HepG2 (cell line): ENCODE data around the gene PGPEP1. TPM values are rescaled to one million over a fixed set of nuclear protein-coding genes. Genes with fewer than 3 reads are reported as not detected.

Source experiments
- ARHGAP35 ChIP-seq: sonication (generic); formaldehyde crosslinking; IDR thresholded peaks from 2 replicates; pipeline ENCODE4 v1.9.0; 2022; ENCODE audit warnings: mild to moderate bottlenecking, inconsistent platforms, moderate library complexity, missing genetic modification reagents, borderline replicate concordance
- E2F5 ChIP-seq: sonication (generic); formaldehyde crosslinking; conservative IDR thresholded peaks from 2 replicates; pipeline ENCODE4 v1.4.0; 2020; ENCODE audit warnings: missing genetic modification reagents
- FIP1L1 ChIP-seq: fragments of 200-400 bp; formaldehyde crosslinking; IDR thresholded peaks from 2 replicates; pipeline ENCODE4 v1.6.1; 2018; ENCODE audit warnings: low read depth, mild to moderate bottlenecking, low read length, moderate library complexity, borderline replicate concordance; ENCODE audit not compliant: insufficient read depth
- MAFK ChIP-seq, 2 experiments: IDR thresholded peaks in 1 of 2; conservative IDR thresholded peaks in 1 of 2; 2 replicates each; pipeline ENCODE4 v1.6.1; 2011; ENCODE audit warnings: improper control_type of control experiment in 2 of 2, low read length in 2 of 2
- MEIS1 ChIP-seq: sonication (generic); formaldehyde crosslinking; IDR thresholded peaks from 2 replicates; pipeline ENCODE4 v1.9.0; 2021; ENCODE audit warnings: mild to moderate bottlenecking, missing genetic modification reagents, moderate library complexity, borderline replicate concordance
- NBN ChIP-seq: fragments of 450-650 bp; conservative IDR thresholded peaks from 2 replicates; pipeline ENCODE4 v1.6.1; 2017
- NFKBIZ ChIP-seq: IDR thresholded peaks from 2 replicates; pipeline ENCODE4 v1.6.1; 2018; ENCODE audit warnings: missing genetic modification reagents, missing compliant biosample characterization
- NFYB ChIP-seq: sonication (generic); formaldehyde crosslinking; IDR thresholded peaks from 2 replicates; pipeline ENCODE4 v1.4.0; 2020; ENCODE audit warnings: missing genetic modification reagents
- NR2F6 ChIP-seq, 2 experiments: IDR thresholded peaks; 2 replicates each; pipeline ENCODE4 v1.6.1; 2016; ENCODE audit warnings: antibody characterized with exemption in 1 of 2, mild to moderate bottlenecking in 1 of 2
- REXO4 ChIP-seq: sonication (generic); formaldehyde crosslinking; IDR thresholded peaks from 2 replicates; pipeline ENCODE4 v1.8.0; 2022; ENCODE audit warnings: missing genetic modification reagents, mild to moderate bottlenecking, borderline replicate concordance
- RFXANK ChIP-seq: IDR thresholded peaks from 2 replicates; pipeline ENCODE4 v1.6.1; 2016
- SIN3A ChIP-seq: IDR thresholded peaks from 2 replicates; pipeline ENCODE4 v1.6.1; 2011; ENCODE audit warnings: low read depth, mild to moderate bottlenecking, control low read depth, low read length, borderline replicate concordance
- SNRNP70 ChIP-seq: fragments of 200-400 bp; formaldehyde crosslinking; IDR thresholded peaks from 2 replicates; pipeline ENCODE4 v1.6.1; 2017; ENCODE audit warnings: mild to moderate bottlenecking, low read depth, low read length, moderate library complexity
- SYNCRIP ChIP-seq: fragments of 200-400 bp; formaldehyde crosslinking; IDR thresholded peaks from 2 replicates; pipeline ENCODE4 v1.6.1; 2018; ENCODE audit warnings: mild to moderate bottlenecking, low read depth, low read length; ENCODE audit not compliant: insufficient read depth
- TGIF2 ChIP-seq: IDR thresholded peaks from 2 replicates; pipeline ENCODE4 v1.6.1; 2016; ENCODE audit warnings: control low read depth, missing compliant biosample characterization
- ZFP41 ChIP-seq: sonication (generic); formaldehyde crosslinking; IDR thresholded peaks from 2 replicates; pipeline ENCODE4 v1.4.0; 2020; ENCODE audit warnings: mild to moderate bottlenecking, missing genetic modification reagents, borderline replicate concordance
- ZNF292 ChIP-seq: sonication (generic); formaldehyde crosslinking; IDR thresholded peaks from 2 replicates; pipeline ENCODE4 v1.8.1; 2022; ENCODE audit warnings: mild to moderate bottlenecking, low read depth, missing genetic modification reagents, borderline replicate concordance
- ZNF326 ChIP-seq: sonication (generic); formaldehyde crosslinking; IDR thresholded peaks from 2 replicates; pipeline ENCODE4 v1.4.0; 2020; ENCODE audit warnings: missing genetic modification reagents, borderline replicate concordance
- ZNF484 ChIP-seq: sonication (generic); formaldehyde crosslinking; IDR thresholded peaks from 2 replicates; pipeline ENCODE4 v1.5.1; 2020; ENCODE audit warnings: mild to moderate bottlenecking, low read depth, missing genetic modification reagents, borderline replicate concordance
- ZNF558 ChIP-seq: sonication (generic); formaldehyde crosslinking; IDR thresholded peaks from 2 replicates; pipeline ENCODE4 v1.9.0; 2022; ENCODE audit warnings: mild to moderate bottlenecking, missing genetic modification reagents, borderline replicate concordance
- ZNF564 ChIP-seq: sonication (generic); formaldehyde crosslinking; IDR thresholded peaks from 2 replicates; pipeline ENCODE4 v1.8.1; 2023; ENCODE audit warnings: mild to moderate bottlenecking, missing genetic modification reagents
- ZNF614 ChIP-seq: IDR thresholded peaks from 2 replicates; pipeline ENCODE4 v1.6.1; 2018; ENCODE audit warnings: missing biosample characterization, missing genetic modification reagents, inconsistent platforms, borderline replicate concordance
- ZNF660 ChIP-seq: sonication (generic); formaldehyde crosslinking; IDR thresholded peaks from 2 replicates; pipeline ENCODE4 v1.5.1; 2020; ENCODE audit warnings: mild to moderate bottlenecking, low read depth, missing genetic modification reagents, borderline replicate concordance
- ZNF891 ChIP-seq: sonication (generic); formaldehyde crosslinking; IDR thresholded peaks from 2 replicates; pipeline ENCODE4 v1.5.0; 2020; ENCODE audit warnings: mild to moderate bottlenecking, missing genetic modification reagents
- polyA plus RNA-seq, 8 experiments: library from polyadenylated mRNA; depleted of rRNA in 3 of 8; stranded (reverse) in 7 of 8; unstranded in 1 of 8; fragments of >200 nt; fragmentation: Illumina TruSeq in 4 of 8; extraction: Trizol in 4 of 8; gene quantifications; 2 replicates each; pipeline versions ENCODE4 v1.2.1 to v1.2.3, GENCODE V29; 2011 to 2016; ENCODE audit warnings: low read depth in 4 of 8, missing spikeins in 1 of 8, mixed read lengths in 1 of 8; ENCODE audit not compliant: insufficient read depth in 1 of 8
- total RNA-seq, 5 experiments: library from RNA; depleted of rRNA; stranded (reverse); fragments of >200 nt; fragmentation: Illumina TruSeq; extraction: Trizol; gene quantifications; 2 replicates each; pipeline ENCODE4 v1.2.3, GENCODE V29; 2016; ENCODE audit warnings: low read depth in 1 of 5
- TF ChIP-seq, protein P1 (sequence below): sonication (generic); formaldehyde crosslinking; IDR thresholded peaks from 2 replicates; pipeline ENCODE4 v1.4.0; 2020; ENCODE audit warnings: missing genetic modification reagents, borderline replicate concordance
- TF ChIP-seq, protein P2 (sequence below): sonication (generic); formaldehyde crosslinking; IDR thresholded peaks from 2 replicates; pipeline ENCODE4 v1.5.1; 2020; ENCODE audit warnings: mild to moderate bottlenecking, missing genetic modification reagents, moderate library complexity

Gene PGPEP1
- total and polyA plus RNA-seq, 2 of the 13 experiments (the other 11 are each of a cell fraction or from before 2014, with no cell fraction given) = 53.1 to 56.6 TPM

DNA sequence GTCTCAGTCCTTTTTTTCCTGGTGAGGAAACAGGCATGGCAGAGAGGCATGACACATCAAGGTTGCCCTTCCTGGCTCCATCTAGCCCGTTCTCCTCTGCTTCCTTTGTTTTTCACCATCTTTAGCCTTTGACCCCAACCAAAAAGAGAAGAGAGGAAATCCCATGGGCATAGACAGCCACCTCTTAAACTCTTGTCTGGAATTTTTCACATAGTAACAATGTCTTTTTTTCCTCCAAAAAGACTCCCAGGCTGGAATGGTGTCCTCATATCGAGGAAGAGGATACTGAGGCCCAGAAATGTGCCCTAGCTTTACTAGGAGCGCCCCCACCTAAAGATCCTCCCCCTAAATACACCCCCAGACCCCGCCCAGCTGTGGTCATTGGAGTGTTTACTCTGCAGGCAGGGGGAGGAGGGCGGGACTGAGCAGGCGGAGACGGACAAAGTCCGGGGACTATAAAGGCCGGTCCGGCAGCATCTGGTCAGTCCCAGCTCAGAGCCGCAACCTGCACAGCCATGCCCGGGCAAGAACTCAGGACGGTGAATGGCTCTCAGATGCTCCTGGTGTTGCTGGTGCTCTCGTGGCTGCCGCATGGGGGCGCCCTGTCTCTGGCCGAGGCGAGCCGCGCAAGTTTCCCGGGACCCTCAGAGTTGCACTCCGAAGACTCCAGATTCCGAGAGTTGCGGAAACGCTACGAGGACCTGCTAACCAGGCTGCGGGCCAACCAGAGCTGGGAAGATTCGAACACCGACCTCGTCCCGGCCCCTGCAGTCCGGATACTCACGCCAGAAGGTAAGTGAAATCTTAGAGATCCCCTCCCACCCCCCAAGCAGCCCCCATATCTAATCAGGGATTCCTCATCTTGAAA, 45.5 kb downstream of the PGPEP1 start, which contains the start of gene GDF15 (continued):
- TF ChIP-seq ZFP41 (CRISPR knock-in tag) = peak; percentile 96; the same call in 1 of the 2 replicates
- TF ChIP-seq, protein P1, sequence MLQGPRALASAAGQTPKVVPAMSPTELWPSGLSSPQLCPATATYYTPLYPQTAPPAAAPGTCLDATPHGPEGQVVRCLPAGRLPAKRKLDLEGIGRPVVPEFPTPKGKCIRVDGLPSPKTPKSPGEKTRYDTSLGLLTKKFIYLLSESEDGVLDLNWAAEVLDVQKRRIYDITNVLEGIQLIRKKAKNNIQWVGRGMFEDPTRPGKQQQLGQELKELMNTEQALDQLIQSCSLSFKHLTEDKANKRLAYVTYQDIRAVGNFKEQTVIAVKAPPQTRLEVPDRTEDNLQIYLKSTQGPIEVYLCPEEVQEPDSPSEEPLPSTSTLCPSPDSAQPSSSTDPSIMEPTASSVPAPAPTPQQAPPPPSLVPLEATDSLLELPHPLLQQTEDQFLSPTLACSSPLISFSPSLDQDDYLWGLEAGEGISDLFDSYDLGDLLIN (CRISPR knock-in tag) = peak; percentile 98
- TF ChIP-seq ZNF614 = peak; percentile 50; the same call in 1 of the 2 replicates
- no peak for TF ChIP-seq ZNF484 (CRISPR knock-in tag)
- TF ChIP-seq MEIS1 (CRISPR knock-in tag) = peak; percentile 88; the same call in 1 of the 2 replicates
- TF ChIP-seq ZNF326 (CRISPR knock-in tag) = peak; percentile 67; the same call in 1 of the 2 replicates
- TF ChIP-seq, protein P2, sequence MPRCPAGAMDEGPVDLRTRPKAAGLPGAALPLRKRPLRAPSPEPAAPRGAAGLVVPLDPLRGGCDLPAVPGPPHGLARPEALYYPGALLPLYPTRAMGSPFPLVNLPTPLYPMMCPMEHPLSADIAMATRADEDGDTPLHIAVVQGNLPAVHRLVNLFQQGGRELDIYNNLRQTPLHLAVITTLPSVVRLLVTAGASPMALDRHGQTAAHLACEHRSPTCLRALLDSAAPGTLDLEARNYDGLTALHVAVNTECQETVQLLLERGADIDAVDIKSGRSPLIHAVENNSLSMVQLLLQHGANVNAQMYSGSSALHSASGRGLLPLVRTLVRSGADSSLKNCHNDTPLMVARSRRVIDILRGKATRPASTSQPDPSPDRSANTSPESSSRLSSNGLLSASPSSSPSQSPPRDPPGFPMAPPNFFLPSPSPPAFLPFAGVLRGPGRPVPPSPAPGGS (CRISPR knock-in tag) = no peak
- no peak for TF ChIP-seq ARHGAP35 (CRISPR knock-in tag)
- TF ChIP-seq ZNF558 (CRISPR knock-in tag) = peak; percentile 95
- TF ChIP-seq ZNF292 (CRISPR knock-in tag) = peak; percentile 85
- TF ChIP-seq ZNF891 = no peak
- TF ChIP-seq TGIF2 = peak; percentile 31; the same call in 1 of the 2 replicates
- peak; percentile 88 for TF ChIP-seq NR2F6 (IDR thresholded peaks at IDR 0.05)
- peak; percentile 78 for TF ChIP-seq NR2F6 (CRISPR knock-in tag; IDR thresholded peaks at IDR 0.05)
- TF ChIP-seq FIP1L1 = peak; percentile 96; the same call in 1 of the 2 replicates
- no peak for TF ChIP-seq NBN
- peak; percentile 86 for TF ChIP-seq NFKBIZ
- TF ChIP-seq REXO4 = no peak
- peak; percentile 94 for TF ChIP-seq SIN3A
- no peak for TF ChIP-seq RFXANK (CRISPR knock-in tag)
- peak; percentile 47; the same call in 1 of the 2 replicates for TF ChIP-seq E2F5 (CRISPR knock-in tag)
- no peak for TF ChIP-seq MAFK (conservative IDR thresholded peaks at IDR 0.05 in 1 of 2, IDR thresholded peaks at IDR 0.05 in 1 of 2; ENCODE audit: low read length in 2 of 2)
- TF ChIP-seq SNRNP70 = no peak
- peak; percentile 84 for TF ChIP-seq ZNF564 (CRISPR knock-in tag)
- no peak for TF ChIP-seq SYNCRIP
- no peak; the same call in 1 of the 2 replicates for TF ChIP-seq NFYB
- TF ChIP-seq ZNF660 (CRISPR knock-in tag) = no peak
